ENCODE results near the gene SMIM35.

DNA sequence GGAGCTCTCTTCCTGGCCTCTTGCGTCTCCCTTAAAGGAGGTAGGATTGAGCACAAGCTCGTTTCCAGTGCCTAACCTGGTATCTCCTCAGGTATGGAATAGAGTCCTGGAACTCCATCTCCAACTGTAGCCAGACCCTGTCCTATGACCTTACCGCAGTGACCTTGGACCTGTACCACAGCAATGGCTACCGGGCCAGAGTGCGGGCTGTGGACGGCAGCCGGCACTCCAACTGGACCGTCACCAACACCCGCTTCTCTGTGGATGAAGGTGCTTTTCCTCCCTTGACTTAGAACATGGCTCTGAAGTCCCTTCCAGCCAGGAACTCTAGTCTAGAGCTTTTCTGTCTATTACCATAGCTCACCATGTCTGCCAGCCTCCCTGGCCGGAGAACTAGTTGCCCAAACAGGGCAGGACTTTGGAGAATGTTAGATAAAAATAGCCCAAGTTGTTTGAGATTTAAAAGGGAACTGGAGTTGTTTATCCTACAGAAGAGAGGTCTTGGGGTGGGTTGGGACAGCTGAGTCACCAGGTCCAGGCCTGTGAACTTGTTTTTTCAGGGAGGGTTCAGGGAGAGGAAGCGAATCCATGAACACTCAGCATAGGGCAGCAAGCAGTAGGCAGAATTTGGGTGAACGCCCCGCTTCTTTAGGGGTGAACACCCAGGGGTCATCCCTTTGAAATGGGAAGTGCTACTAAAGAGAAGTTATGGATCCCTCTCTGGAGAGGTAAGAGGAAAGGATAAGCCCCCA, 97.2 kb downstream of the SMIM35 start:
- TF ChIP-seq, protein P1, sequence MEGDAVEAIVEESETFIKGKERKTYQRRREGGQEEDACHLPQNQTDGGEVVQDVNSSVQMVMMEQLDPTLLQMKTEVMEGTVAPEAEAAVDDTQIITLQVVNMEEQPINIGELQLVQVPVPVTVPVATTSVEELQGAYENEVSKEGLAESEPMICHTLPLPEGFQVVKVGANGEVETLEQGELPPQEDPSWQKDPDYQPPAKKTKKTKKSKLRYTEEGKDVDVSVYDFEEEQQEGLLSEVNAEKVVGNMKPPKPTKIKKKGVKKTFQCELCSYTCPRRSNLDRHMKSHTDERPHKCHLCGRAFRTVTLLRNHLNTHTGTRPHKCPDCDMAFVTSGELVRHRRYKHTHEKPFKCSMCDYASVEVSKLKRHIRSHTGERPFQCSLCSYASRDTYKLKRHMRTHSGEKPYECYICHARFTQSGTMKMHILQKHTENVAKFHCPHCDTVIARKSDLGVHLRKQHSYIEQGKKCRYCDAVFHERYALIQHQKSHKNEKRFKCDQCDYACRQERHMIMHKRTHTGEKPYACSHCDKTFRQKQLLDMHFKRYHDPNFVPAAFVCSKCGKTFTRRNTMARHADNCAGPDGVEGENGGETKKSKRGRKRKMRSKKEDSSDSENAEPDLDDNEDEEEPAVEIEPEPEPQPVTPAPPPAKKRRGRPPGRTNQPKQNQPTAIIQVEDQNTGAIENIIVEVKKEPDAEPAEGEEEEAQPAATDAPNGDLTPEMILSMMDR (tag by site-specific recombination; IDR thresholded peaks at IDR 0.05) = no peak
- TF ChIP-seq ZNF433 (tag by site-specific recombination; IDR thresholded peaks at IDR 0.05; ENCODE audit: low read depth) = no peak
- no peak for TF ChIP-seq TCF7L2 (IDR thresholded peaks at IDR 0.05; ENCODE audit: borderline replicate concordance, low read depth, low read length)
- TF ChIP-seq, protein P2, sequence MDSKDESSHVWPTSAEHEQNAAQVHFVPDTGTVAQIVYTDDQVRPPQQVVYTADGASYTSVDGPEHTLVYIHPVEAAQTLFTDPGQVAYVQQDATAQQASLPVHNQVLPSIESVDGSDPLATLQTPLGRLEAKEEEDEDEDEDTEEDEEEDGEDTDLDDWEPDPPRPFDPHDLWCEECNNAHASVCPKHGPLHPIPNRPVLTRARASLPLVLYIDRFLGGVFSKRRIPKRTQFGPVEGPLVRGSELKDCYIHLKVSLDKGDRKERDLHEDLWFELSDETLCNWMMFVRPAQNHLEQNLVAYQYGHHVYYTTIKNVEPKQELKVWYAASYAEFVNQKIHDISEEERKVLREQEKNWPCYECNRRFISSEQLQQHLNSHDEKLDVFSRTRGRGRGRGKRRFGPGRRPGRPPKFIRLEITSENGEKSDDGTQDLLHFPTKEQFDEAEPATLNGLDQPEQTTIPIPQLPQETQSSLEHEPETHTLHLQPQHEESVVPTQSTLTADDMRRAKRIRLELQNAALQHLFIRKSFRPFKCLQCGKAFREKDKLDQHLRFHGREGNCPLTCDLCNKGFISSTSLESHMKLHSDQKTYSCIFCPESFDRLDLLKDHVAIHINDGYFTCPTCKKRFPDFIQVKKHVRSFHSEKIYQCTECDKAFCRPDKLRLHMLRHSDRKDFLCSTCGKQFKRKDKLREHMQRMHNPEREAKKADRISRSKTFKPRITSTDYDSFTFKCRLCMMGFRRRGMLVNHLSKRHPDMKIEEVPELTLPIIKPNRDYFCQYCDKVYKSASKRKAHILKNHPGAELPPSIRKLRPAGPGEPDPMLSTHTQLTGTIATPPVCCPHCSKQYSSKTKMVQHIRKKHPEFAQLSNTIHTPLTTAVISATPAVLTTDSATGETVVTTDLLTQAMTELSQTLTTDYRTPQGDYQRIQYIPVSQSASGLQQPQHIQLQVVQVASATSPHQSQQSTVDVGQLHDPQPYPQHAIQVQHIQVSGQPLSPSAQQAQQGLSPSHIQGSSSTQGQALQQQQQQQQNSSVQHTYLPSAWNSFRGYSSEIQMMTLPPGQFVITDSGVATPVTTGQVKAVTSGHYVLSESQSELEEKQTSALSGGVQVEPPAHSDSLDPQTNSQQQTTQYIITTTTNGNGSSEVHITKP (tag by site-specific recombination; IDR thresholded peaks at IDR 0.05) = no peak
- TF ChIP-seq SETDB1 (IDR thresholded peaks at IDR 0.05; ENCODE audit: insufficient read length, low read length) = no peak
- no peak for TF ChIP-seq ZNF501 (tag by site-specific recombination; IDR thresholded peaks at IDR 0.05)
